ENCODE results near the gene AVEN. TPM values are rescaled to one million over a fixed set of nuclear protein-coding genes. Genes with fewer than 3 reads are reported as not detected.

AVEN gene
- total RNA-seq, 2 experiments from 2014 or later = 21.4 to 21.8 TPM

DNA sequence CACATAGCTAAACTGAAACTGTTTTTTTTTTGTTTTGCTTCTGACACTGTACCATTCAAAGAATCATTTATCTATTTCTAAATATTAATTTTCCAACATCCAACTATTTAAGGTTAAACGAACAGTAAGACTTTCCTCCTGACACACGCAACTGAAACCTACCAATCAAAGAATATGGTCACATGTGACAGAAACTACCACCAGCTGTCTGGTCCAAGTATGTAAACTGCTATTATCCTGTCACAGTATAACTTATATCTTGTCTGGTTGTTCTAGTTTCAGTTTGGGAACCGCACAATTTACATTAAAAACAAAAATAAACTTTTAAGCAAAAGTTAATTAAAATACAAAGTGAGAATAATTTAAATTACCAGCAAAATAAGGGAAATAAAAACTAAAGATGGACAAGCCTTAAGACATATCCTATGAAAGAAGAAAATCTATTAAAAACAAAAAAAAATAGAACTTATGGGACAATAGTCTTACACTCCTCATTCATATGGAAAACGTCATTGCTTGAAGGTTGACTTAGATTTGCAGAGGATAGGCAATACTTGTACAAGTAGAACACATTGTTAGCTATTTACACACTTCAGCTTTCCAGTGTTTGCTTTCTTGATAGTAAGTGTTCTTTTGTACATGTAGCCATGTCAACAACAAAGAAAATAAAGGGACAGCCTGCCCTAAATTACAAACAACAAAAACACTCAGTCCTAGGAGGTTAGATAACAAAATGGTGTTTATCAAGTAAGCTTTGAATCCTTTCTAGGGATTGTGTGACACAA lies 97.5 kb downstream of the AVEN start:
- ChIA-PET CTCF (no interaction called here), POLR2A (no interaction called here)

DNA sequence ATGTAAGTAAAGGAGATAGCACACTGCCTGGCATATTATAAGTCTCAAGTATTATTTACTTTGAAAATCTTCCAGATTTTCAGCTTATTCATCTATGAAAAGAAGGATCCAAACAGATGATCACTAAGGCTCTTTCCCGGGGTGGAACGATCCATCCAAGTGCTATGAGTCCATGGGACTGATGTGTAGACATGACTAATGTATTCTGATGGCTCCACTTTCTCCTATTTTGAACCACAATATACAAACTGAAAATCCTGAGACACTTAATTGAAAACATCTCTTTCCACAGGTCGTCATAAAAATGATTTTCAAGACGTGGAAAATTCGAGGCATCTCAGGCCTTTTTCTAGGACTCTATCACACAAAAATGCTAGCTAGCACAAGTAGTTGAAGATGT lies 104.1 kb downstream of the AVEN start:
- ChIA-PET CTCF (no interaction called here), POLR2A (no interaction called here)

- ChIA-PET POLR2A (no interaction called here), CTCF (no interaction called here)
These were observed 104.6 kb downstream of the AVEN start for GRCh38 chr15:33934396-33934795.

GRCh38 chr15:33932734-33933133 lies 106.3 kb downstream of the AVEN start:
- ChIA-PET CTCF (no interaction called here), POLR2A (no interaction called here)

GRCh38 chr15:33926260-33926659 lies 112.7 kb downstream of the AVEN start:
- CTCF ChIA-PET = no interaction called here
- POLR2A ChIA-PET = no interaction called here

- ChIA-PET POLR2A (no interaction called here), CTCF (no interaction called here)
These were observed 115.6 kb downstream of the AVEN start for GRCh38 chr15:33923446-33923845.

- CTCF ChIA-PET = no interaction called here
- POLR2A ChIA-PET = no interaction called here
These were observed 123.2 kb downstream of the AVEN start for GRCh38 chr15:33915571-33916407.

GRCh38 chr15:33913459-33913858 lies 125.5 kb downstream of the AVEN start:
- CTCF ChIA-PET = no interaction called here
- POLR2A ChIA-PET = no interaction called here

DNA sequence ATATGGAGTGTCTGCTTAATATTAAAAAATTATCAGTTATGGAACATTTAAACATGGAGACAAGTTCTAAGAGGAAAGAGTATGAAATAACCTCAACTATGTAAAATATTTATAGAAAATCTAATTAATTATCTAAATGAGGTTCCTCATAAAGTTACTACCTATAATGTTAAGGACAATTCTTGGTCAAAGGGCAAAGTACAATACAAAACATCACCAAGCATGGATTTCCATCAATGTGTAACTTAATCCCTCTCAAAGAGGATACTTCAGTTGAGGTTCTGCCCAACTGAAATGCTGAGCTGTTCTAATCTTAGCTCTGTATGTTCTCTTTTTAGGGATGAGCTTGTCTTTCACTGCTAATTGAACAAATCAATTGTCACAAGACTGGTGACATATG lies 126.7 kb downstream of the AVEN start:
- POLR2A ChIA-PET = no interaction called here
- CTCF ChIA-PET = no interaction called here

- POLR2A ChIA-PET = no interaction called here
- CTCF ChIA-PET = no interaction called here
These were observed 128.3 kb downstream of the AVEN start for GRCh38 chr15:33910741-33911140.

DNA sequence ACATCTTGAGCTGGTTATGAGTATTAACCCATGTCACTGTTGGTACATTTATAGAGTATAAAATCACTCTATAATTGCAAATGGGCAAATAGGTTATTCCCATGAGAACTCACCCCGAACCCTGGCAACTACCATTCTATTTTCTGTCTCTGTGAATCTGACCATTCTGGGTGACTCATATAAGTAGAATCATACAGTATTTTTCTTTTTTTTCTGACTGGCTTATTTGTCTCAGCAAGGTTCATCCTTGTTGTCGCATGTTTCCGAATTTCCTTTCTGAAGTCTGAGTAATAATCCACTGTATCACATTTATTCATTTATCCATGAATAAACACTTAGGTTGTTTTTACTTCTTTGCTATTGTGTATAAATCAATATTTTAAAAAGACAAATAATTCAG lies 130.6 kb downstream of the AVEN start:
- ChIA-PET POLR2A (no interaction called here), CTCF (no interaction called here)

- CTCF ChIA-PET = no interaction called here
These were observed 131.7 kb downstream of the AVEN start for GRCh38 chr15:33907326-33907725.

GRCh38 chr15:33903661-33904060 lies 135.3 kb downstream of the AVEN start:
- CTCF ChIA-PET = no interaction called here

More at GRCh38 chr15:33907326-33907725, 131.7 kb downstream of the AVEN start:
- POLR2A ChIA-PET = no interaction called here

DNA sequence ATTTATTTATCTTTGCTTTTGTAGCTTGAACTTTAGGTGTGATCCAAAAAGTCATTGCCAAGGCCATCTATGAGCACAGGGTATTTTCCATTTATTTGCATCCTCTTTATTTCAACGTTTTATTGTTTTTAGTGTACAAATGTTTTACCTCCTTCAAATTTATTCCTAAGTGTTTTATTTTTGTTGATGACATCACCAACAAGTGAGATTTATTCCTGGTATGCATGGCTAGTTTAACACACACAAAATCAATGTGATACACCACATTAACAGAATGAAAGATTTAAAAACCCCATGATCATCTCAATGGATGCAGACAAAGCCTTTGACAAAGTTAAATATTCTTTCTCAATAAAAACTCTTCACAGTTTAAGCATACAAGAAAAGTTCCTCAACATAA lies 137.0 kb downstream of the AVEN start:
- CTCF ChIA-PET = no interaction called here

More at GRCh38 chr15:33903661-33904060, 135.3 kb downstream of the AVEN start:
- POLR2A ChIA-PET = no interaction called here

DNA sequence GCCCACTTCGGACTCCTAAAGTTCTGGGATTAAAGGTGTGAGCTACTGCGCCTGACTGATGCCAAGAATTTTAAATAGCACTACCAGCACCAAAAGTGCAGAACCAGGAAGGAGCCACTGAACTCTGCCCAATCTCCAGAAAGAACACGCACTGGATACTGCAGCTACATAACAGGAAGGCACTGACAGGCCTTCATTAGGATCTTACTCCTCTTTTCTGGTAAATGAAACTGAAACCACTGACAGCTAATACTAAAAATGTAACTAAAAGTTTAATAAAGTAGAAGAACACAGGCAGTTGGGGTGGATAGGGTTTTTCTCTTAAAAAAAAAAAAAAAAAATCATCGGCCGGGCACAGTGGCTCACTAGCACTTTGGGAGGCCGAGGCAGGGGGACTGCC lies 144.8 kb downstream of the AVEN start:
- POLR2A ChIA-PET = no interaction called here
- CTCF ChIA-PET = no interaction called here

More for the DNA sequence above, 137.0 kb downstream of the AVEN start:
- POLR2A ChIA-PET = no interaction called here

- ChIA-PET POLR2A (no interaction called here), CTCF (no interaction called here)
These were observed 150.8 kb downstream of the AVEN start for GRCh38 chr15:33888176-33888575.

DNA sequence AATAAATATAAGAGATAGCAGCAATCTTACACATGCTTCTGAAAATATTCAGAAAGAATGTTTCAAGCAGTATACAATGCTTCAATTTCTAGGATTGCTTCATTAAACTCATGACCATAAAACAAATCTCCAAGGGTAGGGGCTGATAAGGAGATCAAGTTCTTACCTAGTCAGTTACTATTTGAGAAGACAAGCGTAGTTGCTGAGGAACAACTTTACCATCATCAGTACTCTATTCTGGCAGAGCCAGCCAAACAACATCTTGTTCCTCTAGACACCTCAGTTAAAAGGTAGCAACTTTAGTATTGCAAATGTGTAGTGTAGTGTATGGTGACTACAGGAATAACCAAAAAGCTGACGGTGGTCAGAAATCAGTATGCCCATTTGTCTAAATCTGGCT lies 156.1 kb downstream of the AVEN start:
- POLR2A ChIA-PET = no interaction called here

GRCh38 chr15:33874156-33874555 lies 164.8 kb downstream of the AVEN start:
- POLR2A ChIA-PET = no interaction called here
- CTCF ChIA-PET = no interaction called here

More for the DNA sequence above, 156.1 kb downstream of the AVEN start:
- CTCF ChIA-PET = interaction anchor here (0.6 kb wide), 1 partner anchor 22 kb away, joined by 3 read pairs; no protein-coding TSS in a partner anchor

DNA sequence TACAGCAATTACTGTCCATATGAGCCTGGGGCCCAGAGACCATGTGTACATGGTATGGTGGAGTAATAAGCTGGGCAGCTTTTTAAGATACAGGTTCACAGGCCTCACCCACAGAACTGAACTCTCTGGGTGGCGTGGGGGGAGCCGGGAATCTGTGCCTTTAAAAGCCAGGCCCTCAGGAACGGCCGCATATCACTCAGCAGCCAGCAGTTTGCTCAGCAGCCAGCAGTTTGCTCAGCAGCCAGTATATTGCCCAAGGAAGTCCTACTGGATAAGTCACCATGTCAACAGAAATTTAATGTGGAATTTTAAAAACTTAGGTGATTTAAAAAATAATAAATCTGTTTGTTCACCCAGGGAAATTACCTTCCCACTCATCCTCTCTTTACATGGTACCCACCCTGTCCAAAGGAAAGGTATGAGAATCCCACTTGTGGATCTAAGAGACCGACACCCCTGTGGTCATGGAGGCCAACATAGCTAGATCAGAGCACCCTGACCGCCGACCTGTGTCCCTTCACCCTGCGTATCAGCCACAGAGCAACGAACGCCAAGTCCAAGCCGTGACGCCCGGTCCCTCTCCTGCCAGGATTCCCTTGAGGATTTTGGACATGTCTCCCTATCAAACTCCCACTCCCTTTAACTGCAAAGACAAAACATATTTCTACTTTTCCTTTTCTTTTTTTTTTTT lies 166.4 kb downstream of the AVEN start:
- CTCF ChIA-PET = no interaction called here

GRCh38 chr15:33871980-33872379 lies 167.0 kb downstream of the AVEN start:
- CTCF ChIA-PET = no interaction called here
- POLR2A ChIA-PET = no interaction called here

More for the DNA sequence above, 166.4 kb downstream of the AVEN start:
- POLR2A ChIA-PET = no interaction called here
